ENCODE data around the gene ATP1A3.

DNA sequence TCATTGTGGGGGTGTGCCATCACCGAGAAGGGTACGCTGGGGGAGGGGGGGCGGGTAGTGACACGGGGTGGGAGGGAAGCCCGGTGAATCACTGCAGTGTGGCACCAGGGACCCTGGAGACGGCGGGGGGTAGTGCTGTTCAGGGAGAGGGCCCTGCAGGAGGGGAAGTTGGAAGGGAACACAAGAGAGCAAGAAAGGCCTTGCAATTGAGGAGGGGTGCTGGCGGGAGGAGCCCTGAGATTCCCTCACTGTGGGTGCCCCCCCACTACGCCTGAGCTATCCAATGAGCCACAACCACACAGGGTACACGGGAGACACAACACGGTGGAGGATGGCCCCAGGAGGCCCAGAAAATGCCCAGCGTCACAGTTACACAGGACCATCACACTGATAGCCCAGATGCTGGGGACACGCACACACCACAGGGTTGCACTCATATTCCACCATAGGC lies 516 bp upstream of the ATP1A3 start:
- TF ChIP-seq, protein P1, sequence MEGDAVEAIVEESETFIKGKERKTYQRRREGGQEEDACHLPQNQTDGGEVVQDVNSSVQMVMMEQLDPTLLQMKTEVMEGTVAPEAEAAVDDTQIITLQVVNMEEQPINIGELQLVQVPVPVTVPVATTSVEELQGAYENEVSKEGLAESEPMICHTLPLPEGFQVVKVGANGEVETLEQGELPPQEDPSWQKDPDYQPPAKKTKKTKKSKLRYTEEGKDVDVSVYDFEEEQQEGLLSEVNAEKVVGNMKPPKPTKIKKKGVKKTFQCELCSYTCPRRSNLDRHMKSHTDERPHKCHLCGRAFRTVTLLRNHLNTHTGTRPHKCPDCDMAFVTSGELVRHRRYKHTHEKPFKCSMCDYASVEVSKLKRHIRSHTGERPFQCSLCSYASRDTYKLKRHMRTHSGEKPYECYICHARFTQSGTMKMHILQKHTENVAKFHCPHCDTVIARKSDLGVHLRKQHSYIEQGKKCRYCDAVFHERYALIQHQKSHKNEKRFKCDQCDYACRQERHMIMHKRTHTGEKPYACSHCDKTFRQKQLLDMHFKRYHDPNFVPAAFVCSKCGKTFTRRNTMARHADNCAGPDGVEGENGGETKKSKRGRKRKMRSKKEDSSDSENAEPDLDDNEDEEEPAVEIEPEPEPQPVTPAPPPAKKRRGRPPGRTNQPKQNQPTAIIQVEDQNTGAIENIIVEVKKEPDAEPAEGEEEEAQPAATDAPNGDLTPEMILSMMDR (IDR thresholded peaks at IDR 0.05), result no peak
- TF ChIP-seq EZH2 (IDR thresholded peaks at IDR 0.05; ENCODE audit: borderline replicate concordance, insufficient read depth, low read depth, low read length, poor library complexity, severe bottlenecking), result no peak

Measured in B cell (primary cell).